ENCODE data around the gene MXRA8. TPM values are rescaled to one million over a fixed set of nuclear protein-coding genes. Genes with fewer than 3 reads are reported as not detected.

MXRA8 gene
- polyA plus RNA-seq, 2 of the 4 experiments (the other 2 are of a cell fraction): 0.12 to 0.22 TPM

GRCh38 chr1:1399187-1399871, 41.0 kb upstream of the MXRA8 start, which contains the start of gene CCNL2:
CCNL2 (minus strand) TSS chr1:1399335; CDS start chr1:1399306, 29 bp downstream.
- TF ChIP-seq MAX (IDR thresholded peaks at IDR 0.05): peak; percentile 74
- peak; percentile 96 for TF ChIP-seq PBX3 (IDR thresholded peaks at IDR 0.05)
- TF ChIP-seq RAD21 (conservative IDR thresholded peaks at IDR 0.05 in 1 of 2, IDR thresholded peaks at IDR 0.05 in 1 of 2): no peak
- TF ChIP-seq PHF8 (IDR thresholded peaks at IDR 0.05; ENCODE audit: borderline replicate concordance, low read depth): peak; percentile 23; the same call in 1 of the 2 replicates
- peak; percentile 49; the same call in 1 of the 3 replicates for TF ChIP-seq BCL3 (IDR thresholded peaks at IDR 0.05)
- TF ChIP-seq TP53 (CRISPR knock-in tag; IDR thresholded peaks at IDR 0.05): no peak; the same call in 1 of the 2 replicates
- TF ChIP-seq BHLHE40 (IDR thresholded peaks at IDR 0.05; ENCODE audit: low read depth, low read length): 0 out of 2 replicates have a peak, but pooled peaks have one; percentile 22
- no peak for TF ChIP-seq HMGXB4 (CRISPR knock-in tag; IDR thresholded peaks at IDR 0.05; ENCODE audit: borderline replicate concordance)
- 0 out of 3 replicates have a peak, but pooled peaks have one; percentile 7 for TF ChIP-seq CTCF (IDR thresholded peaks at IDR 0.05)
- peak; percentile 60 for TF ChIP-seq POLR2A (IDR thresholded peaks at IDR 0.05; ENCODE audit: low read length)
- TF ChIP-seq JUN (IDR thresholded peaks at IDR 0.05): peak; percentile 58 to 59; a peak in 4 of 5 replicates
- TF ChIP-seq NPAS2 (CRISPR knock-in tag; IDR thresholded peaks at IDR 0.05; ENCODE audit: borderline replicate concordance): no peak
- no peak for TF ChIP-seq EP300 (IDR thresholded peaks at IDR 0.05)
- peak; percentile 47; the same call in 1 of the 2 replicates for TF ChIP-seq E2F6 (IDR thresholded peaks at IDR 0.05; ENCODE audit: borderline replicate concordance, low read depth)
- no peak for TF ChIP-seq HES2 (IDR thresholded peaks at IDR 0.05)
- peak; percentile 33; the same call in 1 of the 2 replicates for TF ChIP-seq KDM5A (IDR thresholded peaks at IDR 0.05)
- peak; percentile 43; the same call in 1 of the 2 replicates for TF ChIP-seq REST (IDR thresholded peaks at IDR 0.05)
- TF ChIP-seq MAFK (IDR thresholded peaks at IDR 0.05; ENCODE audit: partially characterized antibody): no peak
- no peak for FAIRE-seq
- no peaks in the 10 kb centered on the region for H3K9me3 ChIP-seq
- peak within 1 kb of the TSS; percentile 93 to 99 for H3K27ac ChIP-seq
- peak; percentile 83 to 97 for DNase-seq (ENCODE audit: low read depth in 1 of 2, low spot score in 1 of 2)
- peak within 1 kb of the TSS; percentile 96 for H3K4me3 ChIP-seq
- CTCF ChIA-PET: interaction anchor here (1.2 to 3.6 kb wide), 6 partner anchors 9 to 106 kb away, joined by 3 to 14 read pairs (median 8); no protein-coding TSS in a partner anchor
- ATAC-seq: peak; percentile 95 to 96
- WGBS (ENCODE audit: missing lambda C conversion rate): 0% methylated on average over 10 of the region's 86 CpGs
- H3K4me1 ChIP-seq: peaks cover 29% of the 10 kb centered on the region
- POLR2A ChIA-PET: interaction anchor here (0.7 to 1.7 kb wide), 11 partner anchors 8 to 106 kb away, joined by 3 to 20 read pairs (median 3); partner anchors contain the start of gene AURKAIP1
- H3K4me2 ChIP-seq: peak within 1 kb of the TSS; percentile 80
